IMR-90 (cell line): ENCODE measurements around the gene UBL7. TPM values are rescaled to one million over a fixed set of nuclear protein-coding genes. Genes with fewer than 3 reads are reported as not detected.

ENCODE experiments used
- ATAC-seq: fragments of 200-7000 bp; cut with Tn5 transposase; 2 replicates; pipeline ENCODE4 v1.9.1; 2020; ENCODE audit warnings: low read depth, mild to moderate bottlenecking, moderate library complexity
- BruUV-seq: library from RNA; stranded (reverse); fragments of 400-500 nt; replicated peaks from 2 replicates; lab custom pipeline; 2021; lab: Mats Ljungman, UMichigan
- CTCF ChIA-PET: fragments of 300-600 bp; formaldehyde crosslinking; extraction: SDS; loops from one replicate; lab custom pipeline; 2021; ENCODE audit warnings: antibody characterized with exemption; lab: Yijun Ruan, JAX
- POLR2A ChIA-PET: fragments of 300-600 bp; sonication (Branson Sonifier 250); formaldehyde crosslinking; loops from one replicate; lab custom pipeline; 2022; ENCODE audit warnings: antibody characterized with exemption; ENCODE audit not compliant: unreplicated experiment; lab: Charles Lee
- DNase-seq: peaks from one replicate; pipeline ENCODE4 v3.0.0; 2013
- H2AFZ ChIP-seq: replicated peaks from 2 replicates; pipeline ENCODE3; 2013; ENCODE audit warnings: low read length, mild to moderate bottlenecking; ENCODE audit not compliant: poor library complexity
- H2AK5ac ChIP-seq: 2 replicates; pipeline ENCODE4 v1.6.1; 2013; ENCODE audit warnings: low read depth, low read length, inconsistent platforms
- H2AK9ac ChIP-seq: replicated peaks from 2 replicates; pipeline ENCODE3; 2013; ENCODE audit warnings: mild to moderate bottlenecking, low read depth, low read length, moderate library complexity; ENCODE audit not compliant: poor library complexity
- H2BK120ac ChIP-seq: 2 replicates; pipeline ENCODE4 v1.6.1; 2013; ENCODE audit warnings: low read depth, low read length, inconsistent platforms
- H2BK15ac ChIP-seq: 3 replicates; pipeline ENCODE4 v1.6.1; 2013; ENCODE audit warnings: low read depth, low read length, inconsistent platforms
- H2BK20ac ChIP-seq: 2 replicates; pipeline ENCODE4 v1.6.1; 2013; ENCODE audit warnings: low read depth, mild to moderate bottlenecking, inconsistent platforms, low read length, moderate library complexity
- H2BK5ac ChIP-seq: 2 replicates; pipeline ENCODE4 v1.6.1; 2013; ENCODE audit warnings: mild to moderate bottlenecking, low read depth, low read length, inconsistent platforms; ENCODE audit not compliant: poor library complexity, severe bottlenecking
- H3K14ac ChIP-seq: replicated peaks from 2 replicates; pipeline ENCODE4 v1.6.1; 2013; ENCODE audit warnings: low read depth, low read length, inconsistent platforms
- H3K18ac ChIP-seq: 2 replicates; pipeline ENCODE4 v1.6.1; 2013; ENCODE audit warnings: low read depth, low read length, control low read depth
- H3K23ac ChIP-seq: 2 replicates; pipeline ENCODE4 v1.6.1; 2013; ENCODE audit warnings: low read depth, low read length, inconsistent platforms
- H3K27ac ChIP-seq: 2 replicates; pipeline ENCODE4 v1.5.1; 2013; ENCODE audit warnings: mild to moderate bottlenecking, control low read depth, low read length; ENCODE audit not compliant: insufficient read depth
- H3K27me3 ChIP-seq: 2 replicates; pipeline ENCODE4 v1.6.1; 2013; ENCODE audit warnings: low read length; ENCODE audit not compliant: control insufficient read depth, insufficient read depth
- H3K36me3 ChIP-seq: 2 replicates; pipeline ENCODE4 v1.6.1; 2013; ENCODE audit warnings: low read length, mixed read lengths; ENCODE audit not compliant: control insufficient read depth, insufficient read depth
- H3K4ac ChIP-seq: 2 replicates; pipeline ENCODE4 v1.6.1; 2013; ENCODE audit warnings: low read depth, low read length, inconsistent platforms
- H3K4me1 ChIP-seq: 2 replicates; pipeline ENCODE4 v1.6.1; 2013; ENCODE audit warnings: low read length, mixed read lengths; ENCODE audit not compliant: control insufficient read depth, insufficient read depth
- H3K4me2 ChIP-seq: 2 replicates; pipeline ENCODE4 v1.6.1; 2013; ENCODE audit warnings: low read depth, mild to moderate bottlenecking, control low read depth, low read length, moderate library complexity
- H3K4me3 ChIP-seq: 2 replicates; pipeline ENCODE4 v1.5.1; 2013; ENCODE audit warnings: low read depth, mild to moderate bottlenecking, control low read depth, low read length, moderate library complexity; ENCODE audit not compliant: insufficient read depth
- H3K56ac ChIP-seq: 2 replicates; pipeline ENCODE4 v1.6.1; 2013; ENCODE audit warnings: low read length, inconsistent platforms; ENCODE audit not compliant: insufficient read depth; ENCODE audit errors: extremely low read depth
- H3K79me1 ChIP-seq, 2 experiments: 2 replicates each; pipeline ENCODE4 v1.6.1; 2013; ENCODE audit warnings: low read length in 2 of 2, inconsistent platforms in 1 of 2, low read depth in 1 of 2
- H3K9ac ChIP-seq: 2 replicates; pipeline ENCODE4 v1.6.1; 2013; ENCODE audit warnings: low read depth, low read length, control low read depth
- H3K9me1 ChIP-seq: 2 replicates; pipeline ENCODE4 v1.6.1; 2013; ENCODE audit warnings: low read length, inconsistent platforms; ENCODE audit not compliant: insufficient read depth
- H3K9me3 ChIP-seq: 2 replicates; pipeline ENCODE4 v1.6.1; 2013; ENCODE audit warnings: low read length; ENCODE audit not compliant: control insufficient read depth, insufficient read depth
- H4K20me1 ChIP-seq: 2 replicates; pipeline ENCODE4 v1.6.1; 2013; ENCODE audit warnings: low read length, inconsistent platforms; ENCODE audit not compliant: insufficient read depth
- H4K5ac ChIP-seq: 2 replicates; pipeline ENCODE4 v1.6.1; 2013; ENCODE audit warnings: mild to moderate bottlenecking, low read depth, low read length, control low read depth
- H4K8ac ChIP-seq, 2 experiments: 2 replicates each; pipeline ENCODE4 v1.6.1; 2013; ENCODE audit warnings: low read depth in 2 of 2, low read length in 2 of 2, control low read depth in 1 of 2, inconsistent platforms in 1 of 2
- H4K91ac ChIP-seq: 2 replicates; pipeline ENCODE4 v1.6.1; 2013; ENCODE audit warnings: low read depth, low read length, inconsistent platforms; ENCODE audit not compliant: insufficient read depth
- BHLHE40 ChIP-seq: fragments of 150-350 bp; IDR thresholded peaks from 2 replicates; pipeline ENCODE4 v1.6.1; 2016; ENCODE audit warnings: mild to moderate bottlenecking, low read depth, low read length
- CTCF ChIP-seq: conservative IDR thresholded peaks from 2 replicates; pipeline ENCODE4 v1.5.1; 2012; ENCODE audit warnings: mild to moderate bottlenecking, low read depth, low read length, improper control_type of control experiment
- ELK1 ChIP-seq: fragments of 150-350 bp; IDR thresholded peaks from 2 replicates; pipeline ENCODE4 v1.6.1; 2016; ENCODE audit warnings: low read depth, mild to moderate bottlenecking, low read length, moderate library complexity, borderline replicate concordance
- FOS ChIP-seq: fragments of 150-350 bp; IDR thresholded peaks from 2 replicates; pipeline ENCODE4 v1.6.1; 2016; ENCODE audit warnings: low read depth, low read length
- MAFK ChIP-seq: IDR thresholded peaks from 2 replicates; pipeline ENCODE4 v1.6.1; 2012; ENCODE audit warnings: low read depth, low read length, improper control_type of control experiment
- MAZ ChIP-seq: IDR thresholded peaks from 2 replicates; pipeline ENCODE4 v1.6.1; 2012; ENCODE audit warnings: low read depth, mild to moderate bottlenecking, low read length, improper control_type of control experiment, moderate library complexity, borderline replicate concordance
- NFE2L2 ChIP-seq: fragments of 150-350 bp; IDR thresholded peaks from 2 replicates; pipeline ENCODE4 v1.6.1; 2016; ENCODE audit warnings: low read depth, mild to moderate bottlenecking, low read length
- POLR2A ChIP-seq: IDR thresholded peaks from 2 replicates; pipeline ENCODE4 v1.6.1; 2012; ENCODE audit warnings: mild to moderate bottlenecking, low read depth, low read length
- SMC3 ChIP-seq: fragments of 150-350 bp; IDR thresholded peaks from 2 replicates; pipeline ENCODE4 v1.6.1; 2016; ENCODE audit warnings: low read depth, mild to moderate bottlenecking, antibody characterized with exemption, low read length, moderate library complexity
- USF2 ChIP-seq: fragments of 150-350 bp; IDR thresholded peaks from 2 replicates; pipeline ENCODE4 v1.6.1; 2017; ENCODE audit warnings: mild to moderate bottlenecking, antibody characterized with exemption, low read length, low read depth
- WGBS, 2 experiments: methylation state at CpG; one replicate each; pipeline versions ENCODE4 v1.1.5 to v1.1.7; 2013; ENCODE audit warnings: missing lambda C conversion rate in 2 of 2; ENCODE audit not compliant: insufficient read length in 1 of 2; ENCODE audit errors: extremely low coverage in 2 of 2; 5-methylcytosine and 5-hydroxymethylcytosine counted together
- dilution Hi-C: fragments of 300-500 bp; cut with HindIII; formaldehyde crosslinking; loops from one replicate; pipeline ENCODE4 v1.14.3; 2018; ENCODE audit warnings: low sequenced_read_pairs; ENCODE audit not compliant: unreplicated experiment
- in situ Hi-C: fragments of 300-500 bp; cut with MboI; formaldehyde crosslinking; loops from 3 replicates; pipeline ENCODE4 v1.14.3; 2019; ENCODE audit warnings: low sequenced_read_pairs, inconsistent platforms, mixed read lengths
- intact Hi-C: fragments of 100-400 bp; cut with micrococcal nuclease; formaldehyde crosslinking; loops from 2 replicates; pipeline ENCODE4 v1.10.0; 2022
- polyA plus RNA-seq, 3 experiments: library from polyadenylated mRNA; depleted of rRNA; stranded (reverse); fragments of >200 nt; gene quantifications; 2 replicates each; pipeline ENCODE4 v1.2.3, GENCODE V29; 2012; ENCODE audit warnings: low replicate concordance in 1 of 3
- total RNA-seq: library from RNA; depleted of rRNA; stranded (reverse); fragments of >200 nt; gene quantifications from 2 replicates; pipeline ENCODE4 v1.2.3, GENCODE V29; 2012

The UBL7 gene
- total and polyA plus RNA-seq, 2 of the 4 experiments (the other 2 are of a cell fraction): 68.1 to 78.4 TPM

GRCh38 chr15:74505837-74506514, 45.0 kb upstream of the UBL7 start (continued):
- TF ChIP-seq NFE2L2: no peak

GRCh38 chr15:74504836-74505235, 43.9 kb upstream of the UBL7 start:
- in situ Hi-C loops: no loop called here
- Histone ChIP-seq H3K4ac (0 out of 2 replicates have a peak overlapping the region, but pooled peaks have one; percentile 20), H3K23ac (no peak overlapping the region), H2BK20ac (no peak overlapping the region), H3K4me3 (no peak overlapping the region), H3K18ac (peak overlapping the region; percentile 72; the same call in 1 of the 2 replicates), H2BK120ac (0 out of 2 replicates have a peak overlapping the region, but pooled peaks have one; percentile 13), H4K91ac (no peak overlapping the region), H3K79me1 (no peaks in the 10 kb centered on the region), H3K27me3 (no peaks in the 10 kb centered on the region), H3K9me3 (no peaks in the 10 kb centered on the region), H4K20me1 (0 out of 2 replicates have a peak, but pooled peaks cover 3% of the 10 kb centered on the region), H4K8ac (0 out of 4 replicates have a peak overlapping the region, but pooled peaks of 1 of the 2 experiments have one; percentile 63), H4K5ac (no peak overlapping the region), H3K27ac (no peak overlapping the region), H2AK5ac (0 out of 2 replicates have a peak overlapping the region, but pooled peaks have one; percentile 17), H3K14ac (no peak overlapping the region), H2BK15ac (no peak overlapping the region), H3K4me1 (peaks cover 6% of the 10 kb centered on the region; the same call in 1 of the 2 replicates), H3K9ac (no peak overlapping the region), H3K36me3 (no peaks in the 10 kb centered on the region), H3K4me2 (no peak overlapping the region), H2AK9ac (no peak overlapping the region), H2AFZ (no peak overlapping the region), H2BK5ac (peak overlapping the region; percentile 58), H3K9me1 (peaks cover 4% of the 10 kb centered on the region; the same call in 1 of the 2 replicates), H3K56ac (no peak overlapping the region)
- ATAC-seq (no peak), DNase-seq (no peak)
- POLR2A ChIA-PET: no interaction called here
- BruUV-seq: no TSS peak
- dilution Hi-C loops: no loop called here
- 90% methylated on average over 2 of the region's 4 CpGs; no CpG with 5 or more reads in 1 of the 2 experiments for WGBS, 2 experiments
- intact Hi-C loops: no loop called here
- TF ChIP-seq BHLHE40: no peak
- no peak for TF ChIP-seq POLR2A
- TF ChIP-seq SMC3: no peak
- TF ChIP-seq CTCF: no peak
- TF ChIP-seq NFE2L2: no peak
- TF ChIP-seq FOS: no peak
- no peak for TF ChIP-seq USF2
- no peak for TF ChIP-seq ELK1
- no peak for TF ChIP-seq MAFK
- TF ChIP-seq MAZ: no peak
- CTCF ChIA-PET: no interaction called here
